ENCODE data around the gene PTPN13. TPM values are rescaled to one million over a fixed set of nuclear protein-coding genes. Genes with fewer than 3 reads are reported as not detected.

PTPN13 gene
- total RNA-seq, 2 experiments from 2014 or later = 3.9 to 4.1 TPM

DNA sequence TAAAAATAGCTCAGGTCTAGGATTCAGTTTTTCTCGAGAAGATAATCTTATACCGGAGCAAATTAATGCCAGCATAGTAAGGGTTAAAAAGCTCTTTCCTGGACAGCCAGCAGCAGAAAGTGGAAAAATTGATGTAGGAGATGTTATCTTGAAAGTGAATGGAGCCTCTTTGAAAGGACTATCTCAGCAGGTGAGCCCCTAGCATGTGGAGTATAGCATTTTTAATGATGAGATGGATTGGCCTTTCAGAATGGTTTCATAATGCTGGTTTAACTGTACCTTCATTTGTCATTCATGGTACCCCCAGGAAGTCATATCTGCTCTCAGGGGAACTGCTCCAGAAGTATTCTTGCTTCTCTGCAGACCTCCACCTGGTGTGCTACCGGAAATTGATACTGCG lies 175.7 kb downstream of the PTPN13 start:
- Mint-ChIP-seq H3K9me3 (no peaks in the 10 kb centered on the region), H3K4me3 (no peak overlapping the region), H3K4me1 (ENCODE audit: low read depth) (no peaks in the 10 kb centered on the region), H3K36me3 (ENCODE audit: low read depth) (no peaks in the 10 kb centered on the region), H3K27ac (no peak overlapping the region), H3K27me3 (peaks cover 4% of the 10 kb centered on the region)
- H3K27ac ChIP-seq (ENCODE audit: low read depth in 1 of 2, low read length in 2 of 2) = no peak overlapping the region
- TF ChIP-seq, protein P1, sequence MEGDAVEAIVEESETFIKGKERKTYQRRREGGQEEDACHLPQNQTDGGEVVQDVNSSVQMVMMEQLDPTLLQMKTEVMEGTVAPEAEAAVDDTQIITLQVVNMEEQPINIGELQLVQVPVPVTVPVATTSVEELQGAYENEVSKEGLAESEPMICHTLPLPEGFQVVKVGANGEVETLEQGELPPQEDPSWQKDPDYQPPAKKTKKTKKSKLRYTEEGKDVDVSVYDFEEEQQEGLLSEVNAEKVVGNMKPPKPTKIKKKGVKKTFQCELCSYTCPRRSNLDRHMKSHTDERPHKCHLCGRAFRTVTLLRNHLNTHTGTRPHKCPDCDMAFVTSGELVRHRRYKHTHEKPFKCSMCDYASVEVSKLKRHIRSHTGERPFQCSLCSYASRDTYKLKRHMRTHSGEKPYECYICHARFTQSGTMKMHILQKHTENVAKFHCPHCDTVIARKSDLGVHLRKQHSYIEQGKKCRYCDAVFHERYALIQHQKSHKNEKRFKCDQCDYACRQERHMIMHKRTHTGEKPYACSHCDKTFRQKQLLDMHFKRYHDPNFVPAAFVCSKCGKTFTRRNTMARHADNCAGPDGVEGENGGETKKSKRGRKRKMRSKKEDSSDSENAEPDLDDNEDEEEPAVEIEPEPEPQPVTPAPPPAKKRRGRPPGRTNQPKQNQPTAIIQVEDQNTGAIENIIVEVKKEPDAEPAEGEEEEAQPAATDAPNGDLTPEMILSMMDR (IDR thresholded peaks at IDR 0.05) = no peak
- H3K27me3 ChIP-seq (ENCODE audit: control insufficient read depth in 1 of 2, insufficient read depth in 2 of 2, low read length in 2 of 2) = no peaks in the 10 kb centered on the region
- H3K4me1 ChIP-seq (ENCODE audit: insufficient read depth, low read length) = no peaks in the 10 kb centered on the region
- POLR2A ChIA-PET = no interaction called here
- ATAC-seq (ENCODE audit: poor library complexity) (no peak), DNase-seq (no peak)
- CTCF ChIA-PET = no interaction called here
- no peaks in the 10 kb centered on the region for H3K9me3 ChIP-seq (ENCODE audit: control insufficient read depth in 1 of 2, insufficient read depth in 1 of 2, low read length in 2 of 2)
- intact Hi-C loops (cut with DNase I, micrococcal nuclease) = no loop called here
- H3K4me3 ChIP-seq (ENCODE audit: low read length) = no peak overlapping the region
- no peaks in the 10 kb centered on the region for H3K36me3 ChIP-seq (ENCODE audit: insufficient read depth, low read length)

DNA sequence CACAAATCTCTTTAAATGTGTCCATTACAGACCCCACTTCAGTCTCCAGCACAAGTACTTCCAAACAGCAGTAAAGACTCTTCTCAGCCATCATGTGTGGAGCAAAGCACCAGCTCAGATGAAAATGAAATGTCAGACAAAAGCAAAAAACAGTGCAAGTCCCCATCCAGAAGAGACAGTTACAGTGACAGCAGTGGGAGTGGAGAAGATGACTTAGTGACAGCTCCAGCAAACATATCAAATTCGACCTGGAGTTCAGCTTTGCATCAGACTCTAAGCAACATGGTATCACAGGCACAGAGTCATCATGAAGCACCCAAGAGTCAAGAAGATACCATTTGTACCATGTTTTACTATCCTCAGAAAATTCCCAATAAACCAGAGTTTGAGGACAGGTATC lies 177.0 kb downstream of the PTPN13 start:
- Mint-ChIP-seq H3K27me3 (peaks cover 5% of the 10 kb centered on the region), H3K4me1 (ENCODE audit: low read depth) (no peaks in the 10 kb centered on the region), H3K4me3 (no peak overlapping the region), H3K9me3 (no peaks in the 10 kb centered on the region), H3K36me3 (ENCODE audit: low read depth) (no peaks in the 10 kb centered on the region), H3K27ac (no peak overlapping the region)
- H3K27me3 ChIP-seq (ENCODE audit: control insufficient read depth in 1 of 2, insufficient read depth in 2 of 2, low read length in 2 of 2) = no peaks in the 10 kb centered on the region
- no peak for ATAC-seq (ENCODE audit: poor library complexity)
- H3K4me1 ChIP-seq (ENCODE audit: insufficient read depth, low read length) = no peaks in the 10 kb centered on the region
- CTCF ChIA-PET = no interaction called here
- no peak overlapping the region for H3K4me3 ChIP-seq (ENCODE audit: low read length)
- no peaks in the 10 kb centered on the region for H3K9me3 ChIP-seq (ENCODE audit: control insufficient read depth in 1 of 2, insufficient read depth in 1 of 2, low read length in 2 of 2)
- no peak overlapping the region for H3K27ac ChIP-seq (ENCODE audit: low read depth in 1 of 2, low read length in 2 of 2)
- intact Hi-C loops (cut with DNase I, micrococcal nuclease) = no loop called here
- H3K36me3 ChIP-seq (ENCODE audit: insufficient read depth, low read length) = no peaks in the 10 kb centered on the region
- POLR2A ChIA-PET = no interaction called here
- DNase-seq = no peak
- TF ChIP-seq, protein P1 (IDR thresholded peaks at IDR 0.05) = no peak

DNA sequence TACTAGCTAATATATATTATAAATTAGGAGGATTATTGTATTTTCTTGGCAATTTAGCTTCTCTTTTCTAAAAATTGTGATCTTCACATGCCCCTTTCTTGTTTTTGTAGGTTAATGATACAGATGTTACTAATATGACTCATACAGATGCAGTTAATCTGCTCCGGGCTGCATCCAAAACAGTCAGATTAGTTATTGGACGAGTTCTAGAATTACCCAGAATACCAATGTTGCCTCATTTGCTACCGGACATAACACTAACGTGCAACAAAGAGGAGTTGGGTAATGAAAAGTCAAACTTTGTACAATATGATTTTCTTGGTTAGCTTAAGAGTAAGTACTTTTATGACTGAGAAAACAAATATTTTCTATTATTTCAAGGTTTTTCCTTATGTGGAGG lies 180.9 kb downstream of the PTPN13 start:
- ATAC-seq (ENCODE audit: poor library complexity) (no peak), DNase-seq (no peak)
- Mint-ChIP-seq H3K36me3 (ENCODE audit: low read depth) (no peaks in the 10 kb centered on the region), H3K27ac (no peak overlapping the region), H3K4me1 (ENCODE audit: low read depth) (no peaks in the 10 kb centered on the region), H3K9me3 (no peaks in the 10 kb centered on the region), H3K4me3 (no peak overlapping the region), H3K27me3 (peaks cover 5% of the 10 kb centered on the region)
- Histone ChIP-seq H3K4me1 (ENCODE audit: insufficient read depth, low read length) (no peaks in the 10 kb centered on the region), H3K36me3 (ENCODE audit: insufficient read depth, low read length) (no peaks in the 10 kb centered on the region), H3K27me3 (ENCODE audit: control insufficient read depth in 1 of 2, insufficient read depth in 2 of 2, low read length in 2 of 2) (no peaks in the 10 kb centered on the region), H3K4me3 (ENCODE audit: low read length) (no peak overlapping the region), H3K27ac (ENCODE audit: low read depth in 1 of 2, low read length in 2 of 2) (no peak overlapping the region), H3K9me3 (ENCODE audit: control insufficient read depth in 1 of 2, insufficient read depth in 1 of 2, low read length in 2 of 2) (no peaks in the 10 kb centered on the region)
- intact Hi-C loops (cut with DNase I, micrococcal nuclease) = no loop called here
- POLR2A ChIA-PET = interaction anchor here (0.7 kb wide), 1 partner anchor 1015 kb away, joined by 3 read pairs; no protein-coding TSS in a partner anchor
- TF ChIP-seq, protein P1 (IDR thresholded peaks at IDR 0.05) = no peak
- CTCF ChIA-PET = no interaction called here

All from CD4-positive, alpha-beta T cell (primary cell).